Mucosa of gallbladder (tissue), 1 donor: Measurements from ENCODE around the gene TBC1D9. TPM values are rescaled to one million over a fixed set of nuclear protein-coding genes. Genes with fewer than 3 reads are reported as not detected.

Experiments used
- DNase-seq: peaks from one replicate; pipeline ENCODE4 v3.0.0-alpha.2; 2020; ENCODE audit warnings: low spot score
- total RNA-seq: library from RNA; stranded (reverse); gene quantifications from one replicate; pipeline ENCODE4 v1.2.1, GENCODE V29; 2021
- donor health status: DM: no; HTN: no; CAD: no.

TBC1D9 gene
- total RNA-seq, 1 donor from 2014 or later: 36.9 TPM

- no peak for DNase-seq
Observed at GRCh38 chr4:140648716-140649308, 107.4 kb downstream of the TBC1D9 start.

GRCh38 chr4:140645614-140646412, 110.4 kb downstream of the TBC1D9 start:
- no peak for DNase-seq

GRCh38 chr4:140645196-140645595, 111.0 kb downstream of the TBC1D9 start:
- no peak for DNase-seq

GRCh38 chr4:140644470-140645185, 111.6 kb downstream of the TBC1D9 start:
- no peak for DNase-seq

- DNase-seq: no peak
Observed at GRCh38 chr4:140643571-140644055, 112.6 kb downstream of the TBC1D9 start.

GRCh38 chr4:140642674-140643437, 113.3 kb downstream of the TBC1D9 start:
- no peak for DNase-seq

GRCh38 chr4:140641789-140642439, 114.3 kb downstream of the TBC1D9 start:
- DNase-seq: peak; percentile 45

GRCh38 chr4:140641105-140641555, 115.1 kb downstream of the TBC1D9 start:
- no peak for DNase-seq

- DNase-seq: no peak
Observed at GRCh38 chr4:140640150-140640748, 115.9 kb downstream of the TBC1D9 start.

GRCh38 chr4:140639066-140639465, 117.1 kb downstream of the TBC1D9 start:
- no peak for DNase-seq

- DNase-seq: no peak
Observed at GRCh38 chr4:140637836-140638235, 118.3 kb downstream of the TBC1D9 start.

GRCh38 chr4:140635606-140636005, 120.6 kb downstream of the TBC1D9 start:
- peak; percentile 78 for DNase-seq

- DNase-seq: no peak
Observed at GRCh38 chr4:140633951-140634350, 122.2 kb downstream of the TBC1D9 start.

- no peak for DNase-seq
Observed at GRCh38 chr4:140633124-140633523, 123.1 kb downstream of the TBC1D9 start.

GRCh38 chr4:140630246-140630645, 125.9 kb downstream of the TBC1D9 start:
- no peak for DNase-seq

- DNase-seq: no peak
Observed at GRCh38 chr4:140628016-140628415, 128.2 kb downstream of the TBC1D9 start.

- no peak for DNase-seq
Observed at GRCh38 chr4:140626661-140627376, 129.4 kb downstream of the TBC1D9 start.

- no peak for DNase-seq
Observed at GRCh38 chr4:140622333-140622958, 133.7 kb downstream of the TBC1D9 start.

- DNase-seq: no peak
Observed at GRCh38 chr4:140621161-140621560, 135.0 kb downstream of the TBC1D9 start.
